ELF-1 (cell line): ENCODE data around the gene ZNF839.
"Not testable (repeated sequence)": the region's sequence is repeated elsewhere in the genome, so short reads cannot be mapped to it uniquely, and the experiment has no call there.

Experiments used
- DNase-seq: peaks from one replicate; pipeline ENCODE4 v3.0.0-alpha.2; 2016; ENCODE audit warnings: low read depth, low spot score

Gene ZNF839

GRCh38 chr14:102319351-102320032 lies at the start of gene ZNF839:
Gene ZNF839 (plus strand): TSS chr14:102319746. CDS start chr14:102319766, 20 bp downstream.
- DNase-seq = peak; percentile 89

- no peak for DNase-seq
Measured at GRCh38 chr14:102272392-102272791, 47.2 kb upstream of the ZNF839 start.

GRCh38 chr14:102275866-102276265 lies 43.7 kb upstream of the ZNF839 start:
- DNase-seq = no peak

GRCh38 chr14:102277874-102278630 lies 41.5 kb upstream of the ZNF839 start:
- no peak for DNase-seq

- no peak for DNase-seq
Measured at GRCh38 chr14:102278631-102278935, 41.0 kb upstream of the ZNF839 start.

- no peak for DNase-seq
Measured at GRCh38 chr14:102279282-102279681, 40.3 kb upstream of the ZNF839 start.

- DNase-seq = peak; percentile 21
Measured at GRCh38 chr14:102279688-102280348, 39.7 kb upstream of the ZNF839 start.

- no peak for DNase-seq
Measured at GRCh38 chr14:102280376-102280962, 39.1 kb upstream of the ZNF839 start.

- DNase-seq = no peak
Measured at GRCh38 chr14:102282751-102283465, 36.6 kb upstream of the ZNF839 start.

GRCh38 chr14:102283631-102284129 lies 35.9 kb upstream of the ZNF839 start:
- no peak for DNase-seq

GRCh38 chr14:102285106-102285505 lies 34.4 kb upstream of the ZNF839 start:
- DNase-seq = no peak

GRCh38 chr14:102288139-102288538 lies 31.4 kb upstream of the ZNF839 start:
- no peak for DNase-seq

- DNase-seq = no peak
Measured at GRCh38 chr14:102292441-102292840, 27.1 kb upstream of the ZNF839 start.

- DNase-seq = no peak
Measured at GRCh38 chr14:102293781-102294180, 25.8 kb upstream of the ZNF839 start.

GRCh38 chr14:102295270-102295669 lies 24.3 kb upstream of the ZNF839 start:
- no peak for DNase-seq

GRCh38 chr14:102297436-102298170 lies 21.9 kb upstream of the ZNF839 start:
- DNase-seq = no peak

GRCh38 chr14:102298303-102299070 lies 21.1 kb upstream of the ZNF839 start:
- DNase-seq = not testable (repeated sequence)

GRCh38 chr14:102303664-102304063 lies 15.9 kb upstream of the ZNF839 start:
- no peak for DNase-seq

- peak; percentile 99 for DNase-seq
Measured at GRCh38 chr14:102304611-102305506, 14.7 kb upstream of the ZNF839 start, which contains the start of gene MOK. Gene MOK (minus strand): TSS chr14:102305164. CDS start chr14:102304968, 196 bp downstream.
